TTC549 (cell line): ENCODE results near the gene FAR2.
"Not testable (repeated sequence)": the region's sequence is repeated elsewhere in the genome, so short reads cannot be mapped to it uniquely, and the experiment has no call there.

ENCODE experiments used
- FAIRE-seq: peaks from 2 replicates; lab custom pipeline; 2012; peaks lifted over from hg19 to GRCh38; lab: Jason Lieb, UNC

Gene FAR2

DNA sequence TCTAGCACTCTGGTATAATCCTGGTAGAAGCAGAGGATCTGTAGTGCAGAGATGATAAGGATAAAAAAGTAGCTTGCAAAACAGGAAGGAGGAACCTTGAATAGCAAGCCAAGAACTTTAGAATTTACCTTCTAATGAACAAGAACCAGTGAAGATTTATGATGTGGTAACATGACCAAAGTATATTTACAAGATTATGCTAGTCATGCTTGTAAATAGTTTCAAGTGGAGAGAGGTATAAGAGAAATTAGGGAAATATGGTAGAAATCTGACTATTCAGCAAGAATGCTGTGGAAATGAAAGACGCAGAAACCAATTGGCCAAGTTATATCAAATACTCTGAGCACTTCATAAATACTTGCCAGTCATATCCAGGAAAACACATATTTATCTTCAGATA lies 184.1 kb downstream of the FAR2 start:
- FAIRE-seq: no peak

DNA sequence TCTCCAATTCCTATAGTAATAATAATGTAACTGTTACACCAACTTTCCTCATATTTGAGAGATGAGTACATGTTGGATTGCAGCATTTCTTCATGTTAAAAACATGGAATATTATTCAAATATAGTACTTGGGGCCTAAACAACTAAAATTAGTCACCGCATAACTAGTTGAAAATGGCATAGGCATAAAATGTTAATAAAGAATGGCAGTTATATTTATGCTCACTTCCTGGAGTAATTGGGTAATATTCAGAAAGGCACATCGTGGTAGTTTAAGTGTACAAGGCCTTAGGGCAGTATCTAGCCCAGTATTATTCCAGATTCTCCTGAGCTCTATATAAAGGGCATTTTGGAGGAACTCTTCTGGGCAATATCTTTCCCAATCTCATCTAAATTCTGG lies 185.9 kb downstream of the FAR2 start:
- FAIRE-seq: no peak

DNA sequence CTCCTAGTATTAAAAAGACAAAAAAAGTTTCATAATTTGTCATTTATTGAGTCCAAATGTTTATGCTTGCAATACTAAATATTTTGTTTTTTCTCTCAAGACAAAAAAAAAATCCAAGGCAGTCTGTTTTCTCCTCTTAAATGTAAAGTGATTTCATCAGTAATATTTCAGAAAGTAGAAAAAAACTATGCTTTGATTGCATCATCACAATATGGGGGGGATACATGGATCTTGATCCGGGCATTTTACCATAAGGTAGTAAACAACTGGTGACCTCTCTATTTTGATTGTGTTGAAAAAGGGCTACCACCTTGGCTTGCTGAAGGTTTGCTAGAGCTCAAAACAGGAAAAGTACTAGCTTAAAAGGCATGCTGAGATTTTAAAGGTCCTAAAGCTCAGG lies 188.2 kb downstream of the FAR2 start:
- no peak for FAIRE-seq

DNA sequence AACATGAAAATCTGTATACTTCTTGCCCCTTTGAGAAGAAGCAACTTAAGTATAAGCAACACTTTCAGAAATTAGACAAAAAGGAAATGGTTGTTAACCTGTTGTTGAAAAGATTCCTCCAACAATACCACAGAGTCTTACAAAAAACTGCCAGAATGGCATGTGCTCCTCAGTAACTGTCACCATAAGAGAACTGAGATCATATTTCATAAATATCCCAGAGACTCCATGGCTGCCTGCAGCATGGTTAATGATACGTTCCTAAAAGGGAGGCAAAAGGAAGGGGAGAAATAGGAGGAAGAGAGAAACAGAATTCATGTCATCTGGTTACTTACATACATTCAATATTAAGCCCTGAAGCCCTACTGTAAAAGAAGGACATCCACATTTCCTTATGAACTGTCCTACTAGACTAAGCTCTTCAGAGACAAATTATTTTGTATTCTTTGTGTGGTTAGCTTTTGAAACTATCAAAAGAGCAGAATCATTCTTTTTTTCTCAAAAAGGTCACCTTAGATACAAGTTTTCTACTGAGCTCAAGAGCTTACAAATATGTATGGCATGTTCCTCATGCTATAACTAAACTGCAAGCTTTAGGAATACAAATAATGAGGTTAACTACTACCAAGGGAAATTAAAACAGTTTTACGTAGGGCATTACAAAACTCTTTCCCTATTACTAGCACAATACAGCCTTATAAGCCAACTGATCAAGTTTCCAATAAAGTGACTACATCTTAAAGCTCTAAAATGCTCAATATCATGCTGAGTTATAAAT lies 194.1 kb downstream of the FAR2 start:
- FAIRE-seq: no peak

DNA sequence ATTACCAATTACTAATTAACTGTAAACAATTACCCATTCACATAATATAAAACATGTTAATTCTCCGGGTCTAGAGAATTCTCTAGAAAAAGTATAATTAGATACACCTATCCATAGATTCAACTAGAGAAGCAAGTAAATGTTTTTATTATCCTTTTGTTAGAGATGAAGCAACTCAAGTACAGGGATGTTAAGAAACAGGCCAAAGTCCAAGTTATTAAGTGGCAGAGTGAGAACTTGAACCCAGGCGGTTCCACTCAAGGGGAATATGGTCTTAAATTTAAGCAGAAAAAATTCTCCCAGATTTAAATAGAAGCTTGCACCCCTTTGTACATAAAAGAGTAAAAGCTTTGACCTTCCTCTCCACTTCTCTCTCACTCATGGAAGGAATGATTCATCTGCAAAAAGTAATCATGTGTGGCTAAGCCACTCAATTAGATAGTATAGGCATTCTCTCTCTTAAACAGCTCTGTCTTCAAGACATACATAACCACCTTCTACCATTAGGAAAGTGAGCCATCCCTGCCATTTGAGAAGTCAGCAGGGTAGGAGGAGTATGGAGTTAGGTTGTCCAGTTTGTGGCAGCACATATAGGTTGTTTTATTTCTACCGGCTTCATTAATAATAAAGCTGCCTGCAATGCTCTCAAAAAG lies 197.8 kb downstream of the FAR2 start:
- no peak for FAIRE-seq

DNA sequence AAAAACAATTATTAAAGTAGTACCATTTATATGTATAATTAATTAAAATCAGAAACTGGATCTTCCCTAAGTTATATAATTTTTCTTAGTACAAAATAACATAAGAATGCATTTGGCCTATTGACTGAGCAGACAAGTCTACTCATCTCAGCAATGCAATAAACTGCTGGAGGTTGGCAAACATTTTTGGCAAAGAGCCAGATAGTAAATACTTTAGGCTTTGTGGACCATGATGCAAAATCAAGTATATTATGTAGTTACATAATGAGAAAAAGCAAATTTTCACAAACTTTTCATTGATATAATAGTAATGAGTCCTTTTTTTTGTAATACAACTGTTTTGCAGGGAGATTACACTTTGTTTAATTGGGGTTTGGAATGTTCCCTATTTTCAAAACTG lies 201.0 kb downstream of the FAR2 start:
- no peak for FAIRE-seq

DNA sequence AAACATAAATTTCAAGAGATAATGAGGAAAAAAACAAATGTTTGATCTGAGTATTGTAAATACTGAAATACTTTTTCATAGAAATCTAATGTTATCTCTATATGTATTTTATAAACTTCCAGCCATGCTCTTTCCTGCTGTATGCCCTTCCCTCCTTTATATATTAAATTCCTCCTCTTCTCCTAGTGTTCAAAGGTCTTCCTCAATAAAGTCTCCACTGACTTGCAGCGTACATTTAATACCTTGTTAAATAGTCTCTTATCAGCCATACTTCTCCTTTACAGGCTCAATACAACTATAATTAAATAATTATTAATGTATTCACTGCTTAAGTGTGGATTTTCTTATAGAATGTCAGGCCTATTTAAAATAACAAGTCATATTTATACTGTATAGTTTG lies 205.9 kb downstream of the FAR2 start:
- FAIRE-seq: no peak

DNA sequence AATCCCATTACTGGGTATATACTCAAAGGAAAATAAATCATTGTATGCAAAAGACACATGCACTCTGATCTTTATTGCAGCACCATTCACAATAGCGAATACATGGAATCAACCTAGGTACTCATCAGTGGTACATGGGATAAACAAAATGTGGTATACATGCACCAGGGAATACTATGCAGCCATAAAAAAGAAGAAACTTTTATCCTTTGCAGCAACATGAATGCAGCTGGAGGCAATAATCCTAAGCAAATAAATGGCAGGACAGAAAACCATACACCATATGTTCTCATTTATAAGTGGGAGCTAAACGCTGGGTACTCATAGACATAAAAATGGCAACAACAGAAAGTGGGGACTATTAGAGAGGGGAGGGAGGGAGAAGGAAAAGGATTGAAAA lies 216.0 kb downstream of the FAR2 start:
- FAIRE-seq: no peak

DNA sequence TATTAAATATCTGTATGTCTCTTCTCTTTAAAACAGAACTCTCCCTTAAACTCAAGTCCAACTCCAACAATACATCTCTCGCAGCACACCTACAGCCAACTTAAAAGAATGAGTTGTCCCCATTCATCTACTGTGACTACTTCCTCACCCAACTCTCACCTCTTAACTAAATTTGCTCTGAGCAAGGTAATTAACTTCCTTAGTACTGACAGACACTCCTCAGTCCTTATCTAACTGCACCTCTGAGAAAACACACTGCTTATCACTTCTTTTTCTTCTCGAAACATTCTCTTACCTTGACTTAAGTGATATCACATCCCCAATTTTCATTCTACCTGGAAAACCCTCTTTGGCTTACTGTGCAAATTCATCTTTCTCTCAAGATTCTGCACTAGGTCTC lies 224.9 kb downstream of the FAR2 start:
- FAIRE-seq: no peak

DNA sequence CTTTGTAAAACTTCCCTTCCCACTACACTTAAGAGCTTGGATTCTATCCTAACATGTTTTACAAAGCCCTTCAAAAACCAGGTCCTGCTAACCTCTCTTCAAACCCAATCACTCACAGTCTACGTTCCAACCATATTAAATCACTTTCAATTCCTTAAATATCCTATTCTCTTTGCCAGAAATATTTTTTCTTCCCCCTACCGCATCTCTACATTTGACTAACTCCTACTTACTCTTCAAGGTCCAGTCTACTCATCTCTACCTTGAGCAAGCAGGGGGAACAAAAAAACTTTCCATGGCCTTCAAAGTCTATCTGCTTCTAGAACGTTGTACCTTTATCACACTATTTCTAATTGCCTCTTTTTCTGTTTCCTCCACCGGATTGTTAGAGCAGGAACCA lies 225.8 kb downstream of the FAR2 start:
- no peak for FAIRE-seq

DNA sequence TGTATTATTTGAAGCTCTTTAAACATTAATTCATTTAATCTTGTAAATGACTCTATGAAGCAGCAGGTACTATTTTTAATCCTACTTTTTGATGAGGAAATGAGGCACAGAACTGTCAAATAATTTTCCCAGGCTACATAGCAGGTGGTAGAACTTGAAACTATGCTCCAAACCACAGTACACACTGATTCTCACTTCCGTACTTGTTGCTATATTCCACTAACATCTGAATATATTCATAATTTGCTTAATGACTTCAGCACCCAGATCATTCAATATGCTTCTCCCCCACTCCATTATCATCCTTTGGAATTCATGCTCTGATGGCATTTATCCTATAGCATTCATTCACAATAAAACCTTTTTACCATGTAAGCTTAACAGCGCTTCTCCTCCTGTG lies 227.0 kb downstream of the FAR2 start:
- FAIRE-seq: no peak

DNA sequence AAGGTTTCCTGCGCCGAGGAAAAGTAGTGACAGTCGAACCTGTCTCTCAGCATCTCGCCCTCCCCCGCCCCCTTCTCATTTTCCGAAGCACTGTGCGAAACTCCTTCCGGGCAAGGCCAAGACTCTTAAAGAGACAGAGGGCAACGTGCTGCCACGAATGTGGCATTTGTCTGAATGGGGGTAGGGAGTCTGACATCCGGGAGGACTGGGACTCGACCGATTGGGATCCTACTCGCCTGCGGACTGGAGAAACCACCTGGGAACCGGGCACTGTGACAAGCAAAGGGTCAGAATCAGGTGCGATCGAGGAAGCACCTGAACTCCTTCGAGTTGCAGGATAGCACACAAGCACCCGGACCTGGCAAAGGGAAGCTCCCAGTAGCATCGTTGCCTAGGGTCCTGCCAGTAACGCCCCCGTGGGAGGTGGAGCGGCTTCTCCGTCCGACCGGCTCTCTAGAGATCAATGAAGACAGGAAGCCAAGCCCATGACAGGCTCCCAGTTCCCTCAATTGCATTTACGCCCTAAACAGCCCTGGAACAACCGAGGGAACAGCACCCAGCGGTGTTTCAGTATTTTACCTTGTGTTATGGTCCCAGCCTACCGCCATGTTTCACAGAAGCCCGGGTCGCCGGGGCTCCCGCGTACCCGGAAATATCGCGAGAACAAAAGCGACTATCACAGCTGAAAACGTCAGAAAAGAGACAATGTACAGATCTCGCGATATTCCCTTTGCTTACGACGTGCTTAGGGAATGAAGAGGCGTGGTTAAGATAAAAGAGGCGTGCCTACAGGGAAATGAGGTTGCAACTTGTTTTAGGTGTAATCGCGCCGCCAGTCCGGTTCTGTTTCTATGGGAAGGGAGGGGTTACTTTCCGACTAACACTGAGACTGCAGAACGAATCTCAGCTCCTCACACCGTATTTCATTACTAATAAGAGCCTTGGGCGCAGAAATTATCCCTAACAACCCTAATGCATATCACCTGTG lies 231.8 kb downstream of the FAR2 start, which contains the start of gene ERGIC2:
TSS of gene ERGIC2 (minus strand) at position 637 of the 988 bp plus-strand sequence. CDS start 9,539 bp downstream, outside the sequence.
- FAIRE-seq: peak; percentile 95

DNA sequence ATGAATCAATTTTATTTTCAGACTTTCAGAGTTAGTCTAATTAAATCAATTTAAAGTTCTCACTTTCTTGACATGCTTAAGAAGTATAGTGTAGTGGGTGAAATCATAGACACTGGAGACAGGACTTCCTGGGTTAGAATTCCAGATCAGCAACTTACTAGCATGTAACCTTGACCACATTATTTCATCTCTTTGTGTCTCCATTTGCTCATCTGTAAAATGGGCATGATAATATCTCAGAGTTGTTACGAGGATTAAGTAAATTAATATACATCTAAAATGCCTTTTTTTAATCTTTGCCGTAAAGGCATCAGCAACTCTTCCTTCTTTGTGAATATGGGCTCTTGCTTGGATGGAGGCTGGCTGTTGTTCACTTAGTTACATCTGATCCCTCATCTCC lies 233.2 kb downstream of the FAR2 start:
- no peak for FAIRE-seq

DNA sequence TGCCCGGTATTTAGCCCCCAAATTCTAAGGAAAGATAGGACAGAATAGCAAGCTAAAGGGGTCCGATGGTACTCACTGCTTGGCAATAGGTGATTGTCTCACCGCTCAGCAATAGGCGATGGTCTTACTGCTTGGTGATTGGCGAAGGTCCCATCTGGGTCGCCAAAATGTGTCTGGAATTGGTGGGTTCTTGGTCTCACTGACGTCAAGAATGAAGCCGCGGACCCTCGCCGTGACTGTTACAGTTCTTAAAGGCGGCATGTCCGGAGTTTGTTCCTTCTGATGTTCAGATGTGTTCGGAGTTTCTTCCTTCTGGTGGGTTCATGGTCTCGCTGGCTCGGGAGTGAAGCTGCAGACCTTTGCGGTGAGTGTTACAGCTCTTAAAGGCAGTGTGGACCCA lies 236.1 kb downstream of the FAR2 start:
- FAIRE-seq: not testable (repeated sequence)
